ENCODE results near the gene CCDC127. TPM values are rescaled to one million over a fixed set of nuclear protein-coding genes. Genes with fewer than 3 reads are reported as not detected.

Gene CCDC127
- 5.3 to 7.2 TPM (median 5.8 TPM) in 5 replicates for total RNA-seq (2022; extraction: Qiagen RNA extraction)

GRCh38 chr5:217494-218456 lies at the start of gene CCDC127, which contains the start of gene SDHA:
Gene CCDC127, minus strand, starts transcription at chr5:218153. Its CDS starts 1,304 bp downstream, at chr5:216849.
Gene SDHA, plus strand, starts transcription at chr5:218320. Its CDS starts 36 bp downstream, at chr5:218356.

GRCh38 chr5:191036-191948 lies 26.7 kb downstream of the CCDC127 start, which contains the start of gene LRRC14B:
Gene LRRC14B, plus strand, starts transcription at chr5:191495. Its CDS starts 44 bp downstream, at chr5:191539.

Other genes with a start within 250 kb of the CCDC127 start
- 0.88 to 1.7 TPM (median 1.4 TPM) in 5 replicates for gene PLEKHG4B, start 126.0 kb downstream of the CCDC127 start, total RNA-seq (2022; extraction: Qiagen RNA extraction)
- not detected in 5 replicates for gene LRRC14B, start 26.7 kb downstream of the CCDC127 start, total RNA-seq (2022; extraction: Qiagen RNA extraction)
- 103 to 125 TPM (median 124 TPM) in 5 replicates for gene SDHA, start 167 bp upstream of the CCDC127 start, total RNA-seq (2022; extraction: Qiagen RNA extraction)
- 153 to 195 TPM (median 187 TPM) in 5 replicates for gene PDCD6, start 53.5 kb upstream of the CCDC127 start, total RNA-seq (2022; extraction: Qiagen RNA extraction)
- gene AHRR, start 103.6 kb upstream of the CCDC127 start, total RNA-seq (2022; extraction: Qiagen RNA extraction) = 3.2 to 4.5 TPM (median 3.8 TPM) in 5 replicates
- 26.5 to 30.9 TPM (median 30.6 TPM) in 5 replicates for gene EXOC3, start 225.0 kb upstream of the CCDC127 start, total RNA-seq (2022; extraction: Qiagen RNA extraction)

All from A549 treated with Mapracorat at 1 μM for 4 hours (cell line).